HepG2 (cell line): Measurements from ENCODE around the gene PIN4. TPM values are rescaled to one million over a fixed set of nuclear protein-coding genes. Genes with fewer than 3 reads are reported as not detected.

Experiments
- AHR ChIP-seq: IDR thresholded peaks from 2 replicates; pipeline ENCODE4 v1.6.1; 2018; ENCODE audit warnings: missing genetic modification reagents, missing compliant biosample characterization
- GABPB1 ChIP-seq: IDR thresholded peaks from 2 replicates; pipeline ENCODE4 v1.6.1; 2016; ENCODE audit warnings: mild to moderate bottlenecking, missing genetic modification reagents, moderate library complexity, missing compliant biosample characterization
- HDAC6 ChIP-seq: fragments of 200-600 bp; sonication (generic); IDR thresholded peaks from 2 replicates; pipeline ENCODE4 v1.7.0; 2017; ENCODE audit warnings: mild to moderate bottlenecking, antibody characterized with exemption, low read length, low read depth
- KDM5B ChIP-seq: sonication (generic); formaldehyde crosslinking; IDR thresholded peaks from 2 replicates; pipeline ENCODE4 v1.4.0; 2020; ENCODE audit warnings: missing genetic modification reagents, mild to moderate bottlenecking, borderline replicate concordance
- NRL ChIP-seq: sonication (generic); formaldehyde crosslinking; IDR thresholded peaks from 2 replicates; pipeline ENCODE4 v1.5.0; 2020; ENCODE audit warnings: missing genetic modification reagents, mild to moderate bottlenecking, moderate library complexity, borderline replicate concordance
- POGZ ChIP-seq: sonication (generic); formaldehyde crosslinking; IDR thresholded peaks from 2 replicates; pipeline ENCODE4 v1.4.0; 2020; ENCODE audit warnings: mild to moderate bottlenecking, missing genetic modification reagents
- SP2 ChIP-seq: sonication (generic); formaldehyde crosslinking; IDR thresholded peaks from 2 replicates; pipeline ENCODE4 v1.5.1; 2020; ENCODE audit warnings: mild to moderate bottlenecking, missing genetic modification reagents
- SPEN ChIP-seq: sonication (generic); formaldehyde crosslinking; IDR thresholded peaks from 2 replicates; pipeline ENCODE4 v1.5.1; 2020; ENCODE audit warnings: low read depth, mild to moderate bottlenecking, missing genetic modification reagents
- STAG1 ChIP-seq: sonication (generic); formaldehyde crosslinking; IDR thresholded peaks from 2 replicates; pipeline ENCODE4 v1.4.0; 2020; ENCODE audit warnings: missing genetic modification reagents
- ZHX1 ChIP-seq: sonication (generic); formaldehyde crosslinking; IDR thresholded peaks from 2 replicates; pipeline ENCODE4 v1.8.1; 2022; ENCODE audit warnings: low read depth, mild to moderate bottlenecking, missing genetic modification reagents
- ZNF121 ChIP-seq: sonication (generic); formaldehyde crosslinking; IDR thresholded peaks from 2 replicates; pipeline ENCODE4 v1.5.0; 2020; ENCODE audit warnings: mild to moderate bottlenecking, missing genetic modification reagents
- ZNF687 ChIP-seq: sonication (generic); formaldehyde crosslinking; IDR thresholded peaks from 2 replicates; pipeline ENCODE4 v1.5.1; 2020; ENCODE audit warnings: mild to moderate bottlenecking, missing genetic modification reagents, moderate library complexity
- polyA plus RNA-seq, 8 experiments: library from polyadenylated mRNA; depleted of rRNA in 3 of 8; stranded (reverse) in 7 of 8; unstranded in 1 of 8; fragments of >200 nt; fragmentation: Illumina TruSeq in 4 of 8; extraction: Trizol in 4 of 8; gene quantifications; 2 replicates each; pipeline versions ENCODE4 v1.2.1 to v1.2.3, GENCODE V29; 2011 to 2016; ENCODE audit warnings: low read depth in 4 of 8, missing spikeins in 1 of 8, mixed read lengths in 1 of 8; ENCODE audit not compliant: insufficient read depth in 1 of 8
- total RNA-seq, 5 experiments: library from RNA; depleted of rRNA; stranded (reverse); fragments of >200 nt; fragmentation: Illumina TruSeq; extraction: Trizol; gene quantifications; 2 replicates each; pipeline ENCODE4 v1.2.3, GENCODE V29; 2016; ENCODE audit warnings: low read depth in 1 of 5
- TF ChIP-seq, protein P1 (sequence below): sonication (generic); formaldehyde crosslinking; conservative IDR thresholded peaks from 2 replicates; pipeline ENCODE4 v1.4.0; 2020; ENCODE audit warnings: missing genetic modification reagents
- TF ChIP-seq, protein P2 (sequence below), 2 experiments: IDR thresholded peaks; 2 replicates each; pipeline ENCODE4 v1.6.1; 2011 to 2012; ENCODE audit warnings: low read length in 2 of 2, borderline replicate concordance in 1 of 2, low read depth in 1 of 2, mild to moderate bottlenecking in 1 of 2, moderate library complexity in 1 of 2

The PIN4 gene
- total and polyA plus RNA-seq, 2 of the 13 experiments (the other 11 are each of a cell fraction or from before 2014, with no cell fraction given) = 12.6 to 29.5 TPM

DNA sequence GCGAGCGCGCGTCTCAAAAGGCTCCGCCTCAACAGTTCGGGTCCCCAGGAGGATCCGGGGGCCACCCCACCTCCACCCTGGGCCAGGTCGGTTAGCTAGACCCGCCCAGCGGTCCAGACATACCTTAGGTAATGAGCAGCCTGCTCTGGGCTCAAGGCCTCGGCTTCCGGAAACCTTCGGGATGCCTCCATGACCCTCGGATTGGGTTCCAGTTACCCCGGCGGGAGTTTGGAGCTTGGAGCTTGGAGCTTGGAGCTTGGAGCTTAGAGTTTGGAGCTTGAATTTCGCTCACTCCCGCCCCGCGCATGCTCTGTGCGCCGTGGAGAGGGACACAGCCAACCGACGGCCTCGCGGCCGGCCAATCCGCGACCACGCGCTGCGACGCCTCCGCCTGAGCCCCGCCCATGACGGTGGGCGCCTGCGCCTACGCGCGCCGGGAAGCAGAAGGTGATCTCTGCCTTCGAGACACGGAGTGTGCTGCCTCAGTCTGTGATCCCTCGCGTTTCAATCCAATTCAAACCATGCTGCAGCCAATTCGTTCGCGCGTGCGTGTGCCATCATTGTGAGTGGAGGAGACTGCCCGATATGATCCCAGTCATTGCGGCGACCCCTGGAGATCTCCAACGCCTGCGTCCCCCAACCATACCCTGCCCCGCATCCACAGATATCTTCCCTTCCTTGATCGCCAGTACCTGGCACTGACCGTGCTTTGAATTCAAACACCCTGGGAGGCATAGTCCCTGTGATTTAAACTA is 57.3 kb downstream of the PIN4 start, which contains the start of gene ERCC6L (continued):
- TF ChIP-seq AHR (CRISPR knock-in tag) (no peak), SP2 (CRISPR knock-in tag) (peak; percentile 85), ZNF121 (CRISPR knock-in tag) (no peak), POGZ (peak; percentile 47; the same call in 1 of the 2 replicates), KDM5B (CRISPR knock-in tag) (0 out of 2 replicates have a peak, but pooled peaks have one; percentile 36), HDAC6 (no peak), STAG1 (no peak), ZNF687 (CRISPR knock-in tag) (peak; percentile 87), ZHX1 (CRISPR knock-in tag) (peak; percentile 57; the same call in 1 of the 2 replicates), NRL (CRISPR knock-in tag) (no peak), GABPB1 (CRISPR knock-in tag) (peak; percentile 55; the same call in 1 of the 2 replicates), SPEN (CRISPR knock-in tag) (peak; percentile 58; the same call in 1 of the 2 replicates)
- TF ChIP-seq, protein P1, sequence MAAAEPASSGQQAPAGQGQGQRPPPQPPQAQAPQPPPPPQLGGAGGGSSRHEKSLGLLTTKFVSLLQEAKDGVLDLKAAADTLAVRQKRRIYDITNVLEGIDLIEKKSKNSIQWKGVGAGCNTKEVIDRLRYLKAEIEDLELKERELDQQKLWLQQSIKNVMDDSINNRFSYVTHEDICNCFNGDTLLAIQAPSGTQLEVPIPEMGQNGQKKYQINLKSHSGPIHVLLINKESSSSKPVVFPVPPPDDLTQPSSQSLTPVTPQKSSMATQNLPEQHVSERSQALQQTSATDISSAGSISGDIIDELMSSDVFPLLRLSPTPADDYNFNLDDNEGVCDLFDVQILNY = peak; percentile 76
- TF ChIP-seq, protein P2, sequence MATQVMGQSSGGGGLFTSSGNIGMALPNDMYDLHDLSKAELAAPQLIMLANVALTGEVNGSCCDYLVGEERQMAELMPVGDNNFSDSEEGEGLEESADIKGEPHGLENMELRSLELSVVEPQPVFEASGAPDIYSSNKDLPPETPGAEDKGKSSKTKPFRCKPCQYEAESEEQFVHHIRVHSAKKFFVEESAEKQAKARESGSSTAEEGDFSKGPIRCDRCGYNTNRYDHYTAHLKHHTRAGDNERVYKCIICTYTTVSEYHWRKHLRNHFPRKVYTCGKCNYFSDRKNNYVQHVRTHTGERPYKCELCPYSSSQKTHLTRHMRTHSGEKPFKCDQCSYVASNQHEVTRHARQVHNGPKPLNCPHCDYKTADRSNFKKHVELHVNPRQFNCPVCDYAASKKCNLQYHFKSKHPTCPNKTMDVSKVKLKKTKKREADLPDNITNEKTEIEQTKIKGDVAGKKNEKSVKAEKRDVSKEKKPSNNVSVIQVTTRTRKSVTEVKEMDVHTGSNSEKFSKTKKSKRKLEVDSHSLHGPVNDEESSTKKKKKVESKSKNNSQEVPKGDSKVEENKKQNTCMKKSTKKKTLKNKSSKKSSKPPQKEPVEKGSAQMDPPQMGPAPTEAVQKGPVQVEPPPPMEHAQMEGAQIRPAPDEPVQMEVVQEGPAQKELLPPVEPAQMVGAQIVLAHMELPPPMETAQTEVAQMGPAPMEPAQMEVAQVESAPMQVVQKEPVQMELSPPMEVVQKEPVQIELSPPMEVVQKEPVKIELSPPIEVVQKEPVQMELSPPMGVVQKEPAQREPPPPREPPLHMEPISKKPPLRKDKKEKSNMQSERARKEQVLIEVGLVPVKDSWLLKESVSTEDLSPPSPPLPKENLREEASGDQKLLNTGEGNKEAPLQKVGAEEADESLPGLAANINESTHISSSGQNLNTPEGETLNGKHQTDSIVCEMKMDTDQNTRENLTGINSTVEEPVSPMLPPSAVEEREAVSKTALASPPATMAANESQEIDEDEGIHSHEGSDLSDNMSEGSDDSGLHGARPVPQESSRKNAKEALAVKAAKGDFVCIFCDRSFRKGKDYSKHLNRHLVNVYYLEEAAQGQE (IDR thresholded peaks at IDR 0.05; ENCODE audit: borderline replicate concordance in 1 of 2, low read depth in 1 of 2, low read length in 2 of 2) = 0 out of 4 replicates have a peak, but pooled peaks of 1 of the 2 experiments have one; percentile 10
